HG03103 (cell line): ENCODE measurements around the gene CD48.
"Not testable (repeated sequence)": the region's sequence is repeated elsewhere in the genome, so short reads cannot be mapped to it uniquely, and the experiment has no call there.

Experiments used
- ATAC-seq: cut with Tn5 transposase; IDR thresholded peaks from one replicate; pipeline ENCODE4 v1.9.1; 2021; ENCODE audit warnings: low read depth; ENCODE audit not compliant: unreplicated experiment

Gene CD48

GRCh38 chr1:160658162-160658813, 53.3 kb downstream of the CD48 start:
- no peak for ATAC-seq

- no peak for ATAC-seq
Observed at GRCh38 chr1:160657250-160657781, 54.3 kb downstream of the CD48 start.

- ATAC-seq, result no peak
Observed at GRCh38 chr1:160656737-160657136, 54.9 kb downstream of the CD48 start.

GRCh38 chr1:160653620-160654016, 58.0 kb downstream of the CD48 start:
- no peak for ATAC-seq

- no peak for ATAC-seq
Observed at GRCh38 chr1:160652924-160653619, 58.5 kb downstream of the CD48 start.

GRCh38 chr1:160652065-160652641, 59.5 kb downstream of the CD48 start:
- not testable (repeated sequence) for ATAC-seq

GRCh38 chr1:160651433-160652064, 60.1 kb downstream of the CD48 start:
- no peak for ATAC-seq

- ATAC-seq, result no peak
Observed at GRCh38 chr1:160647329-160647720, 64.3 kb downstream of the CD48 start.

- ATAC-seq, result no peak
Observed at GRCh38 chr1:160646711-160647328, 64.8 kb downstream of the CD48 start, which contains the start of gene SLAMF1. Gene SLAMF1, minus strand, starts transcription at chr1:160647044. Its CDS starts 99 bp downstream, at chr1:160646945.

GRCh38 chr1:160646180-160646579, 65.4 kb downstream of the CD48 start:
- ATAC-seq, result no peak

- no peak for ATAC-seq
Observed at GRCh38 chr1:160645386-160646130, 66.1 kb downstream of the CD48 start.

GRCh38 chr1:160644399-160644798, 67.2 kb downstream of the CD48 start:
- ATAC-seq, result no peak

- no peak for ATAC-seq
Observed at GRCh38 chr1:160643138-160643537, 68.5 kb downstream of the CD48 start.

GRCh38 chr1:160642281-160642644, 69.4 kb downstream of the CD48 start:
- ATAC-seq, result no peak

- no peak for ATAC-seq
Observed at GRCh38 chr1:160641323-160642280, 70.0 kb downstream of the CD48 start.

- no peak for ATAC-seq
Observed at GRCh38 chr1:160640359-160641123, 71.1 kb downstream of the CD48 start.

- ATAC-seq, result no peak
Observed at GRCh38 chr1:160639652-160640051, 72.0 kb downstream of the CD48 start.

- no peak for ATAC-seq
Observed at GRCh38 chr1:160638926-160639325, 72.7 kb downstream of the CD48 start.
